Mesenchymal stem cell (in vitro differentiated cells and primary cell): ENCODE measurements around the gene MTA3.

ENCODE experiments used
- DNase-seq: peaks from one replicate; pipeline ENCODE4 v3.0.0-alpha.2; 2013
- H2AFZ ChIP-seq: one replicate; pipeline ENCODE4 v1.6.1; 2013; ENCODE audit warnings: low read depth, mild to moderate bottlenecking, control low read depth, inconsistent platforms, low read length, moderate library complexity
- H2AK5ac ChIP-seq: 2 replicates; pipeline ENCODE4 v1.6.1; 2013; ENCODE audit warnings: low read length, moderate library complexity, mild to moderate bottlenecking, inconsistent platforms; ENCODE audit not compliant: severe bottlenecking
- H2BK120ac ChIP-seq: one replicate; pipeline ENCODE4 v1.6.1; 2013; ENCODE audit warnings: low read depth, mild to moderate bottlenecking, inconsistent platforms, low read length, moderate library complexity
- H2BK12ac ChIP-seq, 2 experiments: one replicate each; pipeline ENCODE4 v1.6.1; 2013; ENCODE audit warnings: inconsistent platforms in 2 of 2, low read length in 2 of 2, mild to moderate bottlenecking in 2 of 2, moderate library complexity in 2 of 2, control low read depth in 1 of 2
- H2BK15ac ChIP-seq: one replicate; pipeline ENCODE4 v1.6.1; 2013; ENCODE audit warnings: mild to moderate bottlenecking, low read depth, inconsistent platforms; ENCODE audit not compliant: poor library complexity, severe bottlenecking
- H2BK5ac ChIP-seq: 2 replicates; pipeline ENCODE4 v1.6.1; 2013; ENCODE audit warnings: low read depth, mild to moderate bottlenecking, low read length, control low read depth, inconsistent platforms; ENCODE audit not compliant: poor library complexity, severe bottlenecking
- H3K14ac ChIP-seq, 2 experiments: one replicate each; pipeline ENCODE4 v1.6.1; 2013; ENCODE audit warnings: inconsistent platforms in 2 of 2, low read length in 2 of 2, control low read depth in 1 of 2, mild to moderate bottlenecking in 1 of 2, moderate library complexity in 1 of 2
- H3K18ac ChIP-seq, 2 experiments: one replicate each; pipeline ENCODE4 v1.6.1; 2013; ENCODE audit warnings: inconsistent platforms in 2 of 2, low read length in 2 of 2, control low read depth in 1 of 2, low read depth in 1 of 2, mild to moderate bottlenecking in 1 of 2
- H3K23ac ChIP-seq, 2 experiments: one replicate each; pipeline ENCODE4 v1.6.1; 2013; ENCODE audit warnings: inconsistent platforms in 2 of 2, low read length in 2 of 2, mild to moderate bottlenecking in 2 of 2, moderate library complexity in 2 of 2, control low read depth in 1 of 2
- H3K27ac ChIP-seq: 2 replicates; pipeline ENCODE4 v1.5.1; 2013; ENCODE audit warnings: mild to moderate bottlenecking, moderate library complexity, low read length, control low read depth, inconsistent platforms; ENCODE audit not compliant: poor library complexity, severe bottlenecking
- H3K27me3 ChIP-seq, 2 experiments: 2 replicates each; pipeline versions ENCODE4 v1.6.1 to v1.7.0; 2013; ENCODE audit warnings: low read length in 2 of 2, mild to moderate bottlenecking in 2 of 2, moderate library complexity in 2 of 2, control low read depth in 1 of 2, inconsistent platforms in 1 of 2; ENCODE audit not compliant: control insufficient read depth in 1 of 2, insufficient read depth in 1 of 2
- H3K36me3 ChIP-seq, 2 experiments: 2 replicates each; pipeline versions ENCODE4 v1.6.1 to v1.7.0; 2013; ENCODE audit warnings: low read length in 2 of 2, control low read depth in 1 of 2, inconsistent platforms in 1 of 2, low read depth in 1 of 2, mild to moderate bottlenecking in 1 of 2; ENCODE audit not compliant: insufficient read depth in 2 of 2, control insufficient read depth in 1 of 2
- H3K4ac ChIP-seq, 2 experiments: one replicate each; pipeline ENCODE4 v1.6.1; 2013; ENCODE audit warnings: inconsistent platforms in 2 of 2, low read length in 2 of 2, mild to moderate bottlenecking in 2 of 2, moderate library complexity in 2 of 2, control low read depth in 1 of 2, low read depth in 1 of 2
- H3K4me1 ChIP-seq: 2 replicates; pipeline ENCODE4 v1.6.1; 2013; ENCODE audit warnings: low read depth, low read length, control low read depth; ENCODE audit not compliant: control insufficient read depth, insufficient read depth
- H3K4me2 ChIP-seq: 2 replicates; pipeline ENCODE4 v1.6.1; 2013; ENCODE audit warnings: low read length, mild to moderate bottlenecking, inconsistent platforms; ENCODE audit not compliant: poor library complexity, severe bottlenecking
- H3K4me3 ChIP-seq, 2 experiments: 2 replicates each; pipeline versions ENCODE4 v1.5.1 to v1.7.0; 2013; ENCODE audit warnings: low read length in 2 of 2, mild to moderate bottlenecking in 2 of 2, control low read depth in 1 of 2, low read depth in 1 of 2; ENCODE audit not compliant: insufficient read depth in 1 of 2
- H3K79me1 ChIP-seq: replicated peaks from 2 replicates; pipeline ENCODE4 v1.6.1; 2013; ENCODE audit warnings: mild to moderate bottlenecking, control low read depth, low read length, inconsistent platforms; ENCODE audit not compliant: poor library complexity, severe bottlenecking
- H3K9ac ChIP-seq: 2 replicates; pipeline ENCODE4 v1.7.0; 2013; ENCODE audit warnings: mild to moderate bottlenecking, low read length, moderate library complexity
- H3K9me3 ChIP-seq: 2 replicates; pipeline ENCODE4 v1.7.0; 2013; ENCODE audit warnings: mild to moderate bottlenecking, low read length; ENCODE audit not compliant: control insufficient read depth
- H4K8ac ChIP-seq: one replicate; pipeline ENCODE4 v1.6.1; 2013; ENCODE audit warnings: inconsistent platforms, mild to moderate bottlenecking, low read length, moderate library complexity
- H4K91ac ChIP-seq: one replicate; pipeline ENCODE4 v1.6.1; 2013; ENCODE audit warnings: mild to moderate bottlenecking, low read length, inconsistent platforms
- WGBS: methylation state at CpG from one replicate; pipeline ENCODE4 v1.1.7; 2013; ENCODE audit warnings: mixed read lengths; 5-methylcytosine and 5-hydroxymethylcytosine counted together

The MTA3 gene

DNA sequence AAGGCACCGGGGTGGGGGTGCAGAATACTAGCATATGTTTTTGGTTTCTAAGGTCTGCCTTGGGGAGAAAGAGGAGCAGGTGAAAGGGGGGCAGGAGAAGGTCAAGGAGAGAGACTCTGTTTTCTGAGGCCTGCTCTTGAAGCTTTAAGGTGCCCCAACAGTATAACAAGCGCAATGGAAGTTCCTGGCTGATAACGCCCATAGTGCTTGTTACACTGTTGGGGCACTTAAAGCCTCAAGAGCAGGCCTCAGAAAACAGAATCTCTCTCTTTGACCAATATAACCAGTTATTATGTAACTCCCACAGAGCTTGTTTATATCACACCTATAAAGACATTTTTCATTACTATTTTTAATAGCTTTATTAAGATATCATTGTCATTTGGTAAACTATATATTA, 179.0 kb downstream of the MTA3 start:
- H2BK120ac ChIP-seq = no peak overlapping the region
- H3K4me2 ChIP-seq = no peak overlapping the region
- no peak overlapping the region for H2BK5ac ChIP-seq
- H3K27me3 ChIP-seq = no peaks in the 10 kb centered on the region
- H3K9me3 ChIP-seq = no peaks in the 10 kb centered on the region
- no peak overlapping the region for H4K91ac ChIP-seq
- no peak overlapping the region for H3K23ac ChIP-seq
- H3K4me1 ChIP-seq = no peaks in the 10 kb centered on the region
- H3K27ac ChIP-seq = no peak overlapping the region
- no peak overlapping the region for H2BK15ac ChIP-seq
- H3K79me1 ChIP-seq = no peaks in the 10 kb centered on the region
- H2BK12ac ChIP-seq = no peak overlapping the region
- no peak overlapping the region for H2AK5ac ChIP-seq
- no peak for DNase-seq
- H3K9ac ChIP-seq = no peak overlapping the region
- no peak overlapping the region for H2AFZ ChIP-seq
- no peak overlapping the region for H3K4me3 ChIP-seq
- H4K8ac ChIP-seq = no peak overlapping the region
- H3K4ac ChIP-seq = no peak overlapping the region
- WGBS = over 99% methylated on average over 3 of the region's 3 CpGs
- H3K14ac ChIP-seq = no peak overlapping the region
- H3K18ac ChIP-seq = no peak overlapping the region
- H3K36me3 ChIP-seq = peaks cover 0 to 9% of the 10 kb centered on the region in 2 experiments

DNA sequence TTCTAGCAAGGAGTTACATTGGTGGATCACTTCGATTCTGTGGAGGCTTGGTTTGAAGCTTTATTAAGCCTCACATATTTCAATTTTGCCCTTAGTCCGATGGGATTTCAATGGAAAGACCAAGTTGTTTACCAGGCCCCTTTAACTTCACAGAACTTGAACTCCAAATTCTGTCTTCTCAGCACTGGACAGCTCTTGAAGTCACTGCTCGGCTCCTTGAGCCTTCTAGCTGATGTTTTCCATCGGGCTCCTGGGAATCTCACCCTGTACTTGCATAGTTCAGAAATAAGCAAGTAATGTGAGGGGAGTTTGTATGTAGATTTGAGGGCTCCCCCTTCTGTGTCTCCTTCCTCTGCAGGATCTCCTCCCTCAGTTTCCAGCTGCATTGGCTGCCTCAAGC, 180.4 kb downstream of the MTA3 start:
- no peak overlapping the region for H2BK5ac ChIP-seq
- H2BK15ac ChIP-seq = no peak overlapping the region
- peaks cover 0 to 19% of the 10 kb centered on the region in 2 experiments for H3K36me3 ChIP-seq
- H3K4me3 ChIP-seq = no peak overlapping the region
- no peak overlapping the region for H3K18ac ChIP-seq
- no peak overlapping the region for H3K4me2 ChIP-seq
- DNase-seq = no peak
- H2BK12ac ChIP-seq = no peak overlapping the region
- no peak overlapping the region for H3K27ac ChIP-seq
- H3K27me3 ChIP-seq = no peaks in the 10 kb centered on the region
- no peaks in the 10 kb centered on the region for H3K79me1 ChIP-seq
- H4K8ac ChIP-seq = no peak overlapping the region
- no peak overlapping the region for H3K9ac ChIP-seq
- H2AFZ ChIP-seq = no peak overlapping the region
- WGBS = 100% methylated on average over 2 of the region's 4 CpGs
- no peak overlapping the region for H3K4ac ChIP-seq
- no peaks in the 10 kb centered on the region for H3K9me3 ChIP-seq
- H3K23ac ChIP-seq = no peak overlapping the region
- no peaks in the 10 kb centered on the region for H3K4me1 ChIP-seq
- no peak overlapping the region for H2AK5ac ChIP-seq
- H2BK120ac ChIP-seq = no peak overlapping the region
- H3K14ac ChIP-seq = no peak overlapping the region
- no peak overlapping the region for H4K91ac ChIP-seq

GRCh38 chr2:42752314-42752713, 183.9 kb downstream of the MTA3 start:
- Histone ChIP-seq H3K36me3 (peaks cover 0 to 48% of the 10 kb centered on the region in 2 experiments), H4K8ac (no peak overlapping the region), H3K4ac (no peak overlapping the region), H3K14ac (no peak overlapping the region), H3K27ac (no peak overlapping the region), H2BK5ac (no peak overlapping the region), H2BK12ac (no peak overlapping the region), H3K23ac (no peak overlapping the region), H2BK120ac (no peak overlapping the region), H3K27me3 (no peaks in the 10 kb centered on the region), H3K9ac (no peak overlapping the region), H3K18ac (no peak overlapping the region), H3K9me3 (no peaks in the 10 kb centered on the region), H3K4me3 (no peak overlapping the region), H3K79me1 (no peaks in the 10 kb centered on the region), H2AK5ac (no peak overlapping the region), H2AFZ (no peak overlapping the region), H2BK15ac (no peak overlapping the region), H4K91ac (no peak overlapping the region), H3K4me2 (no peak overlapping the region), H3K4me1 (peaks cover 6% of the 10 kb centered on the region)
- DNase-seq = no peak
- WGBS = 83% methylated on average over 1 of the region's 2 CpGs

- Histone ChIP-seq H3K27ac (no peak overlapping the region), H3K36me3 (peaks cover 0 to 47% of the 10 kb centered on the region in 2 experiments), H4K8ac (no peak overlapping the region), H3K4me2 (no peak overlapping the region), H3K4ac (no peak overlapping the region), H3K79me1 (no peaks in the 10 kb centered on the region), H2AK5ac (no peak overlapping the region), H3K9ac (no peak overlapping the region), H2BK120ac (no peak overlapping the region), H2AFZ (no peak overlapping the region), H3K4me3 (no peak overlapping the region), H3K27me3 (no peaks in the 10 kb centered on the region), H2BK15ac (no peak overlapping the region), H3K14ac (no peak overlapping the region), H3K23ac (no peak overlapping the region), H4K91ac (no peak overlapping the region), H3K4me1 (peaks cover 6% of the 10 kb centered on the region), H3K9me3 (no peaks in the 10 kb centered on the region), H2BK5ac (no peak overlapping the region), H2BK12ac (no peak overlapping the region), H3K18ac (no peak overlapping the region)
- 95% methylated on average over 24 of the region's 24 CpGs for WGBS
- DNase-seq = no peak
Measured at GRCh38 chr2:42752816-42753813, 184.7 kb downstream of the MTA3 start.
